Measurements from ENCODE around the gene THSD4. TPM values are rescaled to one million over a fixed set of nuclear protein-coding genes. Genes with fewer than 3 reads are reported as not detected.

THSD4 gene
- total and polyA plus RNA-seq, 2 donors (not counting 1 experiment from before 2014, with no cell fraction given): 43.1 to 95.5 TPM

GRCh38 chr15:71679793-71680353 lies 564.6 kb downstream of the THSD4 start:
- Histone ChIP-seq H3K36me3 (ENCODE audit: control insufficient read depth, insufficient read depth, low read length) (no peaks in the 10 kb centered on the region), H3K4me3 (replicated peaks in 1 of 4; ENCODE audit: control extremely low read depth in 1 of 4, insufficient read depth in 1 of 4, low read depth in 3 of 4, low read length in 4 of 4) (no peak overlapping the region), H3K9ac (ENCODE audit: insufficient read depth, low read length) (no peak overlapping the region), H3K4me2 (ENCODE audit: extremely low read depth, insufficient read depth, low read length) (no peak overlapping the region), H3K27me3 (ENCODE audit: control insufficient read depth, insufficient read depth, low read length) (no peaks in the 10 kb centered on the region), H3K27ac (ENCODE audit: insufficient read depth, low read length) (no peak overlapping the region), H3K79me2 (ENCODE audit: control insufficient read depth, insufficient read depth, low read length) (no peaks in the 10 kb centered on the region), H4K20me1 (ENCODE audit: control insufficient read depth, extremely low read depth, insufficient read depth, low read length) (no peaks in the 10 kb centered on the region), H3K9me3 (ENCODE audit: control insufficient read depth, insufficient read depth, low read depth, low read length) (no peaks in the 10 kb centered on the region), H2AFZ (ENCODE audit: low read length) (no peak overlapping the region), H3K4me1 (ENCODE audit: control insufficient read depth, extremely low read depth, insufficient read depth, low read length) (peaks cover 20% of the 10 kb centered on the region)
- TF ChIP-seq EZH2 (IDR thresholded peaks at IDR 0.05; ENCODE audit: low read length, missing control alignments) (no peak), CTCF (conservative IDR thresholded peaks at IDR 0.05 in 1 of 2, IDR thresholded peaks at IDR 0.05 in 1 of 2; ENCODE audit: low read depth in 1 of 2, low read length in 2 of 2) (no peak)
- peak in 1 of 2 donors; percentile 67 for DNase-seq (ENCODE audit: low read depth in 2 of 2)

- H3K36me3 ChIP-seq (ENCODE audit: control insufficient read depth, insufficient read depth, low read length): no peaks in the 10 kb centered on the region
- no peak overlapping the region for H3K27ac ChIP-seq (ENCODE audit: insufficient read depth, low read length)
- no peak overlapping the region for H3K4me2 ChIP-seq (ENCODE audit: extremely low read depth, insufficient read depth, low read length)
- no peak overlapping the region for H3K4me3 ChIP-seq (replicated peaks in 1 of 4; ENCODE audit: control extremely low read depth in 1 of 4, insufficient read depth in 1 of 4, low read depth in 3 of 4, low read length in 4 of 4)
- H4K20me1 ChIP-seq (ENCODE audit: control insufficient read depth, extremely low read depth, insufficient read depth, low read length): no peaks in the 10 kb centered on the region
- peaks cover 21% of the 10 kb centered on the region for H3K4me1 ChIP-seq (ENCODE audit: control insufficient read depth, extremely low read depth, insufficient read depth, low read length)
- no peak overlapping the region for H2AFZ ChIP-seq (ENCODE audit: low read length)
- H3K9ac ChIP-seq (ENCODE audit: insufficient read depth, low read length): no peak overlapping the region
- H3K79me2 ChIP-seq (ENCODE audit: control insufficient read depth, insufficient read depth, low read length): no peaks in the 10 kb centered on the region
- no peak for DNase-seq (ENCODE audit: low read depth in 2 of 2)
- TF ChIP-seq CTCF (conservative IDR thresholded peaks at IDR 0.05 in 1 of 2, IDR thresholded peaks at IDR 0.05 in 1 of 2; ENCODE audit: low read depth in 1 of 2, low read length in 2 of 2): no peak
- TF ChIP-seq EZH2 (IDR thresholded peaks at IDR 0.05; ENCODE audit: low read length, missing control alignments): no peak
- no peaks in the 10 kb centered on the region for H3K9me3 ChIP-seq (ENCODE audit: control insufficient read depth, insufficient read depth, low read depth, low read length)
- no peaks in the 10 kb centered on the region for H3K27me3 ChIP-seq (ENCODE audit: control insufficient read depth, insufficient read depth, low read length)
Observed at GRCh38 chr15:71682001-71682400, 566.7 kb downstream of the THSD4 start.

- no peaks in the 10 kb centered on the region for H3K9me3 ChIP-seq (ENCODE audit: control insufficient read depth, insufficient read depth, low read depth, low read length)
- no peak overlapping the region for H3K4me3 ChIP-seq (replicated peaks in 1 of 4; ENCODE audit: control extremely low read depth in 1 of 4, insufficient read depth in 1 of 4, low read depth in 3 of 4, low read length in 4 of 4)
- TF ChIP-seq CTCF (conservative IDR thresholded peaks at IDR 0.05 in 1 of 2, IDR thresholded peaks at IDR 0.05 in 1 of 2; ENCODE audit: low read depth in 1 of 2, low read length in 2 of 2): no peak
- H3K4me2 ChIP-seq (ENCODE audit: extremely low read depth, insufficient read depth, low read length): peak overlapping the region; percentile 60
- no peaks in the 10 kb centered on the region for H3K36me3 ChIP-seq (ENCODE audit: control insufficient read depth, insufficient read depth, low read length)
- no peaks in the 10 kb centered on the region for H3K79me2 ChIP-seq (ENCODE audit: control insufficient read depth, insufficient read depth, low read length)
- no peaks in the 10 kb centered on the region for H3K27me3 ChIP-seq (ENCODE audit: control insufficient read depth, insufficient read depth, low read length)
- peak in 1 of 2 donors; percentile 66 for DNase-seq (ENCODE audit: low read depth in 2 of 2)
- peaks cover 19% of the 10 kb centered on the region for H3K4me1 ChIP-seq (ENCODE audit: control insufficient read depth, extremely low read depth, insufficient read depth, low read length)
- peak overlapping the region; percentile 5 for H3K27ac ChIP-seq (ENCODE audit: insufficient read depth, low read length)
- no peak overlapping the region for H2AFZ ChIP-seq (ENCODE audit: low read length)
- no peak overlapping the region for H3K9ac ChIP-seq (ENCODE audit: insufficient read depth, low read length)
- H4K20me1 ChIP-seq (ENCODE audit: control insufficient read depth, extremely low read depth, insufficient read depth, low read length): no peaks in the 10 kb centered on the region
Observed at GRCh38 chr15:71683411-71684274, 568.4 kb downstream of the THSD4 start.

Data from fibroblast of lung (primary cell).